UCSD-AML1 (cell line): ENCODE data around the gene ADARB2.

Source experiments
- DNase-seq: peaks from one replicate; lab custom pipeline; 2025; ENCODE audit not compliant: unreplicated experiment; lab: John Stamatoyannopoulos, UW

Gene ADARB2

DNA sequence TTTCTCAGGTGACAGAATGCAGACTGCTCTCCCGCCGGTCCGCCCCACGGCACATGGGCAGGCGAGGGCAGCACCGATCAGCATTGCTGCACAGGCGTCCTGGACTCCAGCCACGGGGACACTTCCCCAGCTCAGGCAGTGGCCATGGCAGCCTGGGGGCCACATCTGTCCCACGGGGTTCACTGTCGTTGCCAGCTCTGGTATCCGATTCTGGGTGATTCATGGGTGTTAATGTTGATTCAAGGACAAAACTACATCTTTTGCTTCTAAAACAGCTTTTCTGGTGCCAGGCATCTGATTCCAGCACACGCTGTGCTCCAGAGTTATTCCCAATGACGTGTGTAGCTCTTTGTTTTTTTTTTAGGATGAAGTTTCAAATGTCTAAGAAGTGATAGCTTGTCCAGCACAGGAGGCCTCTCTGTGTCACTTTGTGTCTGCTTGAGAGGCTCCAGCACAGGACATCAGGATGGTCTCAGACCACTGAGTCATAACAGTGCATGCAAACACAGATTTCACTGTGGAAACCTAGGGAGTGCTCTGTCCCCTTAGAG is 463.1 kb downstream of the ADARB2 start:
- DNase-seq, result no peak

DNA sequence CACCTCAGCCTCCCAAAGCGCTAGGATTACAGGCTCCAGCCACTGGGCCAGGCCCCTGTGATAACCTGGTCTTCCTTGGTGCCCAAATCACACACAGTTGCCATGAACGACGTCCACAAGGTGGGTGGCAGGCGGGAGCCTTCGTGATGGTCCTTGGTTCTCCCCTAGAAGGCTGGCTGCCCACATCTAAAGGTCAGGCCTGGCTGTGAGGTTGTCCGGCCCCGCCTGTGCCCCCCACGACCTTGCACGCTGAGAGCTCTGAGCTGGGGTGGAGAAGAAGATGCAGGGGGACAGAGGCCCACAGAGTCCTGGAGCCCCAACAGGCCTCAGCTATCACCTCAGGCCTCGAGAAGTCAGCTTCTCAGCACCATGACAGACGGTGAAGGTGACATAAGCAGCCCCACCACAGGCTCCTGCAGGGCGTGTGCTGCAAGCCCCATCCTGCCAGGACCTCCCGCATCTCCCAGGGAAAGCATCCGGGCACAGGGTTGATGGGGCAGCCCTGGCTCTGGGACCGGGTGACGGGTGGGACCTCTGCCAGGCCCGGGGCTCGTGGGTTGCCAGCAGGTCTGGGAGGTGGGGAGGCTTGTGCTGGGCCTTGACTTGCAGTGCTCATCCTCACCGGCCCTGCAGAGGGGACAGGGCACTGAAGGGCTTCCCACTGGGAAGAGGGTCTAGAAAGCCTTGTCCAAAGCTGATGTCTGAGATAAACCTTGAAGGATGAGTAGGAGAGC is 463.8 kb downstream of the ADARB2 start:
- DNase-seq, result no peak

DNA sequence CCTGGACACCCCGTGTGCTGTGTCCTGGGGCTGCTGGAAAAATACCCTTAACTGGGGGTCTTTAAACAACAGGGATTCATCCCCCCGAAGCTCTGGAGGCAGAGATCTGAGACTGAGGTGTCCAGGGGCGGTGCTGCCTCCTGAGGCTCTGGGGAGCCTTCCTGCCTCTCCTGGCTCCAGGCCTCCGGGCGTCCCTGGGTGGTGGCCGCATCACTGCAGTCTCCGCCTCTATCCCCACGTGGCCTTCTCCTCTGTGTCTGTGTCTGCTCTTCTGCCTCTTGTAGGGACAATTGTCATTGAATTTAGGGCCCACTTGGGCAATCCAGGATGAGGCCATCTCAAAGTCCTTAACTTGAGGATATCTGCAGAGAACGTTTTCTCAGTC is 464.6 kb downstream of the ADARB2 start:
- no peak for DNase-seq

DNA sequence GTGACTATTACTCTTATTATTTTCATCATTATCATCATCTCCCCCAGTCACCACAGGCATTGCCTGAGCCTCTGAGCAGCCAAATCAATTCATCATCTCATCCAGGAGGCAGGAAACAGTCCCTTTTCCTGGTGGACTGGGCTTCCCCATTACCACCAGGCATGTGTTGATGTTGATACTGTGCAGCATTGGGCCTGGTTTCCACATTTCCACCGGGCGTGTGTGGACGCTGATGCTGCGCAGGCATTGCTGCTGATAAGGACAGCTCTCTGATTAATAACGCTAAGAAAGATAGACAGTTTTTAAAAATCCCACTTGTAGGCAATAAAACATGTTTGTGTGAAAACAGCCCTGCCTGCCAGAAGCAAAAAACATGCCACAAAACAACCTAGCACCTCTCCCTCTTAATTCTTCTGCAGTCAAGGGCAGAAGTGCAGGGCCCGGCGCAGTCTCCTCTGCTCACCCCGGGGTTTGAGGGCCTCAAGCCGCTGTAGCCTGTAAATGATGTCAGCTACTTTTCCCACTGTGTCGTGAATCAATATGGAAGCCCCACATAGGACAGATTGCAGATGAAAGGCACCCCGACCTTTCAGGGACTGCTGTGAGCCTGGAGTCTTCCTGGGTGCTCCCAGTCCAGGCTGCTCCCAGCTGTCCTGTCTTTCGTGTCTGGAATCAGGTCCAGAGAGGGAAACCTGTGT is 465.1 kb downstream of the ADARB2 start:
- peak; percentile 41 for DNase-seq

DNA sequence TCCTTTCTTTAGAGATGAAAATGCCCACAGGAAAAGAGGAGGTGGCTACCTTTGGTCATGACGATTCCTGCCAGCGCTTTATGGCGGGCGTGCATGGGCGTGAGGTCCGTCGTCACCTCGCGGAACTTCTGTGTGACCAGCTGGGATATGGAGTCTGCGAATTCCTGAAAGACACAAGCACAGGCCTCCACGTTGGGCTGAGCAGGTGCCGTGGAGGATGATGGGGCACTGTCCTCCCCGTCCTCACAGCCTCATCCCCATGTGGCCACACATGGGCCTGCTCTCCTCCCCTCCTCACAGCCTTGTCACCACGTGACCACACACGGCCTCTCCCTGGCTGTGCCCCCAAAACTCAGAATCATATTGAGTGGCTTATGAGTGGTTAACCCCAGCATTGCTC is 466.4 kb downstream of the ADARB2 start:
- no peak for DNase-seq

DNA sequence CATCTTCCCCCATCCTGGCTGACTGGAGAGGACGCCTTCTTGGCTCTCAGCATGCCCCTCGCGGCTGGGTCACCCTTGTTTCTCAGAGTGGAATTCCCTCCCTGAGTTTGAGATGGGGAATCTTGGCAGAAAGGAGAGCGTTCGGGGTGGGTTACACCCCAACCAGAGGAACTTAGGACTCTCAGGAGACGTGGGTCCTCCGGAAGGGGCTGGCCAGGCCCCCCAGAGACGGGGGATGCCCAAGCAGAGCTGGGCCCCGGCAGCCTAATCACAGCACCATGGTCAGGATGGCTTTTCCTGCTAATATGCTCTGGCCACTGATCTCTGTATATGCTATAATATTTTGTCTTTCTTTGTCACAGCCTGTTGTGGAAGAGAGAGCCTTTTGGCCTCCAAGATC is 466.8 kb downstream of the ADARB2 start:
- no peak for DNase-seq

DNA sequence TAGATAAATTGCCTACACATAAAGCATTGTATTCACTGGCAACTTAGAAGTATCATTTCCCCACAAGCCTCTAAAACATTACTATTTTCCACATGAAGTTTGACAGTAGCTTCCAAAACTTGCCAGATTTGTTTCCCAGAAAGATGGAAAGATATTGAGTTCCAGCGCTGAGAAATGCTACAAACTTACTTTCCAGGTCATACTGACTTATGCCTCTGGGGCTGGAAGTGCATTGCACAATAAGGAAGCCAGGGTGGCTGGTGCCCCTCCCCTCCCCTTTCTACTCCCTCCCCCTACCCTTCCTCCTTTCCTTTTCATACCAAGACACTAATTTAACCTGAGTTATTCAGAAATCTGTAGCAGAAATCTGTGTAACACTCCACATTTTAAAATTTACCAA is 468.5 kb downstream of the ADARB2 start:
- DNase-seq, result peak; percentile 42

DNA sequence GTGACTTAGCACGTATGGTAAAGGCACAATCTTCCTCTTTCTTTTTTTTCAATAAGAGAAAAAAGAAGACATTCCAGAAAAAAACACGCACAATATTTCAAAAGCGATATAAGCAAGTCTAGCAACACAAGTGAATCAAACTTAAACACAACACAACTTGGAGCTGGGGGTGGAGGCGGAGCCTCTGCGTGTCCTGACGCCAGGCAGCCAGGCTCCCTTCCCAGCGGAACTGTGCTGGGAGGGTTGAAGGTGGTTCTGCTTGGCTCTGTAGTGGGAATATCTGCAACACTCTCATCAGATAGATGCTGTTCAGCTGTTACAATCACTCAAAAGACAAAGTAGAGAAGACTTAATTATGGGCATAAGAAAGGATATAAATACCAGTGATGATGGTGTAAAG is 469.8 kb downstream of the ADARB2 start:
- DNase-seq, result no peak

DNA sequence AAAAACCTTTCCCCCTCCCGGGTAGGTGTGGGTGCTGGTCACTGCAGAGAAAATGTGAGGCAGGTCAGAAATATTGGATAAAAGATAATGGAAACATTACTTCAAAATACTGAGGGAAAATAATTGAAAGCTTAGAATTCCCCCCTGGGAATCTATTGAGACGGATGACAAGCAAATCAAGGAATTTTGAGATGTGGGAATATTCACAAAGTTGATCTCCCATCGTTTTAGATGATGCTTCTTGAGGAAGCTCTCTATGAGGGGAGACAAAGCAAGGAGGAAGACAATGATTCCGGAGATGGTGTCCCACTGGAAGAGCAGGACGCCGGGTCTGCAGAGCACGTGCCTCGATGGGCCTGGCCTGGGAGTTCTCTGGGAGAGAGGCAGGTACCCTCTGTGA is 470.2 kb downstream of the ADARB2 start:
- DNase-seq, result no peak

DNA sequence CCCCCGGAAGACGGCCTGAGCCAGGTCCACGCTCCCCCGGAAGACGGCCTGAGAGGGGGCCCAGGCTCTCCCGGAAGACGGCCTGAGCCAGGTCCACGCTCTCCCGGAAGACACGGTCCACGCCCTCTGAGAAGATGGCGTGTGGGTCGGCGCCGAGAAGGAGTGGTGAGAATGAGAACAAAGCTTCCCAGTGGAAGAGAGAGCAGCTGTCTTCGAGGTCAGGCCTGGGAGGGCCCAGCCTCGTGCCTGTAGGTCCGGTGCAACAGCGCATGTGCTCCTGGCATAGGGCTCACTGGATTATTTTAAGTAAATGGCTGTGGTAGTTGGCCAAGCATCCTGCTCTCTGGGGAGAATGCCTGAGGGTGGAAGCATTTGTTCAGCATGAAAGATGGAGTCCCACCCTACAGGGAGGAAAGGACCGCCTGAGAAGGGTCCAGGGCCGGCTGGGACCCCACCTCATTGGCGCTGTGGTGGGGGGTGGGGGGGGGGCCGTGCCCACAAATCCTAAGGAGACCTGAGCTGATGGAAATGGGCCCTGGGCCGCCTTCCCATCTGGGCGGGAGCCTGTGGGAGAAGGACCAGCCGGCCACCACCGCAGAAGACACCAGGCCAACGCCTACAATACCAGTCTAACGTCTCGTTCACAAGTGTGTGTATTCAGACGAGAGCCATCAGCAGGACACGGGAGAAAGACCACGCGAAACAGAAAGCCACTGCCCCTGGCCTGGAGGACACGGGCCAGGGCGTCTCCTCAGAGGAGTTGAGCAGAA is 471.1 kb downstream of the ADARB2 start:
- no peak for DNase-seq

DNA sequence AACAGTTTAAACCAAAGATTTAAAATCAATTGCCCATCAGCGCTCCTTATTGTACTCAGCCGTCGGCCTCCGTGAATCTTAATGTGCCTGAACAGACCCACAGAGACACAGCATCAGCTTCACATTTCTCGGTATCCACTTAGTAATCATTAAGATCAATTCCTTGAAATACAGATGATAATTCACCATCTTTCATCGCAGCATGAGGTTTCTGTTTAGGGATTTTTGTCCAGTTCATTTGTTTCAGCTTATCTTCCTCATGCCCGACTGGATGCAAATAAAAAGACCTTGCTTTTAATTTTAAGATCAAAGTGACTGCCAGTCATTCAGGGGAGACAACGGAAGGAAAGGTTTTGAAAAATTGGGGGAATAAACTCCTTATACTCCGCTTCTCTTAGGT is 473.3 kb downstream of the ADARB2 start:
- no peak for DNase-seq

DNA sequence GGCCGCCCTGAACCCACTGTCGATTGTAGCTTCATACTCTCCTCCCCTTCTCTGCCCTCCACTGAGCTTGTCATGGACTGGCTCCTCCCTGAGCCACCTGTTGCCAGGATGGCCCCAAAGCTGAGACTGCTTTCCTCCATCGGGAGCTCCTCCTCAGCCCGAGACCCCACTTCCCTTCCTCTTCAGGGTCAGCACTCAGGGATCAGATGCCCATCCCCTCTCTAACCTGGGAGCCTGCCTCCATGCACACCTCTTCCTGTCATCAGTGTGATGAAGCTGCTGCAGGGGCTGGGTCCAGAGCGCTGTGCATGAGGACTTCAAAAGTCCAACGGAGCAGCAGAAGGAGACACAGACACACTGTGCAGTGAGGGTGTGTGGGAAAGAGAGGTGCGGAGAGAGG is 480.1 kb downstream of the ADARB2 start:
- DNase-seq, result no peak

DNA sequence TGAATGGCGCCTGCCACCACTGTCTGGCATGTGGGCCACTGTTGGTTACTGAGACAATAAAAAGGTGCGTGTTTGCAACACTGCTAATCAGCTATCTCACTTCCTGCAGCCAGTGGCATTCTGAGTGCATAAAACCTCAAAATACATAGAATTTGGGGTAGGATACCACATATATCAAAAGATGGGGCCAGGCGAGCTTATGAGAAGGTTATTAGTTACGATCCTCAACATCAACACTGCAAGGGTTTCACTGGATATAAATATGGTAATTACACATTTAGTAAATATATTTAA is 480.9 kb downstream of the ADARB2 start:
- no peak for DNase-seq

DNA sequence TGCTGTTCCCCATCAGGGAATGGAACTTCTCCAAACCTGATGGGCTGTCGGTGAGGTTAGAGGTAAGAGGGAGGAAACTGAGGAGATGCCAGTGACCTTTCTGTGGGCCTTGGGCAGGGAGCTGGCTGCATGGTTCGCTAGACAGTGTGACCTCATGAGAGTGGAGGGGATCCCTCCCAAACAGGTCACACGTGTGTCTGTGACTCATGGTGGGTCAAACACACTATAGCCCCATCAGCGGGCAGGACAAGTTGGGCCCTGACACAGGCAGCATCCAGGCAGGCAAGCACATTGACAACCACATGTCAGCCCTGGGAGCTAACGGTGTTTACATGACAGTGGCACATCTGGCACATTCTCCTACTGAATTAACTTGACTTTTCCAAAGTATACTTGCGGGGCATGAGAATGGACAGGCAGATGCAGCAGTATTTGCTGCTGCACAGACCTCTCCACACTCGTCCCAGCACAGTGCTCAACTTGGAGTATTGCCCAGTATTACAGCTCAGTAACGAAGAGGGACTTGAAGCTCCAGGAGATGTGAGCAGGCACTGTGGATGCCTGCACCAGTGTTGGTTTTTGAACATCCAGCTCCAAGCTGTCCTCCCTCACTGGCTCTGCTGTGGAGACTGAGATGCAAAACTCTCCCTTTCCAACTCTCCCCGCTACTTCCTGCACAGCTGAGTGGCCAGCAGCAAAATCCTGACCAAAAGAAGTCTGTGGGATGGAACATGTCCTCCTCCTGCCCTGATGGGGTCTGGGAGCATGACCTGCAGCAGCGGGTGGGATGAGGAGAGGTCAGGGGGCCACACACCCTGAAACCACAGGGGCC is 481.5 kb downstream of the ADARB2 start:
- no peak for DNase-seq

DNA sequence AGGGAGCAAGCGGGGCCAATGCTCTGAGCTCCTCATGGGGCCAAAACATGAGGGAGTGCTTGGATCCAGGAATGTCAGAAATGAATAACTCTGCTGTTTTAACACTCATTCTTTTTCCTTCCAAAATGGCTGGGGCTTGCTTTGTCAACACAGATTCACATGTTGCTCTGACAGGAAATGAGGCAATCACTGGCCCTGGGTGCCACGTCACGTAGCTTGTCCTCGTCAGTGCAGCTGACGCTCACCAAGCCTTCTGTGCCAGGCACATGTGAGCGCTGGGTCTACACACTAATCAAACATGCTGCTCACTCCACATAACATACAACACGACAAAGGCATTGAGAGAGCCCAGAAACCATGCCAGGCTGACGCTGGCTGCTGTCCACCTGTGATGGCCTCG is 482.2 kb downstream of the ADARB2 start:
- no peak for DNase-seq

DNA sequence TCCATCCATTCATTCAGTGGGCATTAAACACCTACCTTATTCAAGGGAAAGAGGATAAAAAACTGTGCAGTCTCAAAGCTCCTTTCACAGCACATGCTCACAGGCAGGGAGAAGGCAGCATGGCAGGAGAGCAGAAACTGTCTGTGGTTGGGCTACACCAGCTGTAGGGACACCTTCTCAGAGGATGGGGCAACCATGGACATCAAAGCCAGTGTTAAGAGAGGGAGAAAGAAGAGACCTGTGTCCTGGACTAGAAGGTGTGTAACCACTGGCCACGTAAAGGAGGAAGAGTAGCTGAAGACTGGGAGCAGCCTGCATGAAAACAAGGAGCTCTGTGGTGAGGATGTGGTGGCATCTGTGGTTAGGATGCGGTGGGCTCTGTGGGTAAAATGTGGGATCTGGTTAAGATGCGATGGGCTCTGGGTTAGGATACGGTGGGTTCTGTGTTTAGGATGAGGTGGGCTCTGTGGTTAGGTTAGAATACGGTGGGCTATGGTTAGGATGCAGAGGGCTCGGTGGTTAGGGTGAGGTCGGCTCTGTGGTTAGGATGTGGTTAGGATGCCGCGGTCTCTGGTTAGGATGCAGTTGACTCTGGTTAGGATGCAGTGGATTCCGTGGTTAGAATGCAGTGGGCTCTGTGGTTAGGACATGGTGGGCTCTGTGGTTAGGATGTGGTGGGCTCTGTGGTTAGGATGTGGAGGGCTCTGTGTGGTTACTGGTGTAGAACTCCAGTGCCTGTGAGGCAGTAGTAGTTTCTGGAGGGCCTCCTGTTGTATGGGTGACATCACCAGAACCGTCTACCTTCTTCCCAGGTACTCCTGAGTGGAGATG is 483.6 kb downstream of the ADARB2 start:
- DNase-seq, result peak; percentile 70

DNA sequence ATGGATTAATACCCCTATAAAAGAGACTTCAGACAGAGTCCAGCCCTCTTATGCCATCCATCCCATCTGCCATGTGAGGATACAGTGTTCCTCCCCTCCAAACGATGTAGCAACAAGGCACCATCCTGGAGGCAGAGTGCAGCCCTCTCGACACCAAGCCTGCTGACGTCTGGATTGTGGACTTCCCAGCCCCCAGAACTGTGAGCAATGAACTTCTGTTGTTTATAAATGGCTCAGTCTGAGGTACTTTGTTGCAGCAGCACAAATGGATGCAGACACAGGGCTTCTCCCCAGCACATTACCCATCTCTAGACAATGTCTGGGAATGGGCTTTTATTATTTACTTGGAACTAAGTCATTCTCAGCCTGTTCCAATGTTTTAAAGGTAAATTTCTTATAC is 485.6 kb downstream of the ADARB2 start:
- DNase-seq, result no peak

DNA sequence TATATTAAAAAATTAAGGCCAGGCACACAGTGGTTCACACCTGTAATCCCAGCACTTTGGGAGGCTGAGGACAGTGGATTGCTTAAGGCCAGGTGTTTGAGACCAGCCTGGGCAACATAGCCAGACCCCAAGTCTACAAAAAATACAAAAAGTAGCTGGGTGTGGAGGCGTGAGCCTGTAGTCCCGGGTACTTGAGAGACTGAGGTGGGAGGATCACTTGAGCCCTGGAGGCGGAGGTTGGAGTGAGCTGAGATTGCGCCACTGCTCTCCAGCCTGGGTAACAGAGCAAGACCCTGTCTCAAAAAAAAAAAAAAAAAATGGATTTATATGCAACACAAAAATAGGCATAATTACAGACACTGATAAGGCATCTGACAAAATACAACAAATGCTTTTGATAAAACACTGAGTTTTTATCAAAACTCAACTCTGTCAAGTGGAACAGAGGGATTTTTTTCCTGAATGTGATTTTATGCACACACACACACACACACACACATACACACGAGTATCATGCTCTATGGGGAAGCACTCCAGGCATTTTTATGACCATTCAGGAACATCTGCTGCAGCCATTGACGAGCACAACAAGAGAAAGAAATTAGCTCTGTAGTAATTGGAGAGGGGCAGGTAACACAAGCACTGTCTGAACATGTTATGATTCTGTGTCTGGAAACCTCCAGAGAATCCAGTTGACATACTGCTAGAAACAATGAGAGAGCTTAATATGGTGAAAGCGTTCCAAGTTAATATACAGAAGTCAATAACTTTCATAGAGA is 488.0 kb downstream of the ADARB2 start:
- no peak for DNase-seq

DNA sequence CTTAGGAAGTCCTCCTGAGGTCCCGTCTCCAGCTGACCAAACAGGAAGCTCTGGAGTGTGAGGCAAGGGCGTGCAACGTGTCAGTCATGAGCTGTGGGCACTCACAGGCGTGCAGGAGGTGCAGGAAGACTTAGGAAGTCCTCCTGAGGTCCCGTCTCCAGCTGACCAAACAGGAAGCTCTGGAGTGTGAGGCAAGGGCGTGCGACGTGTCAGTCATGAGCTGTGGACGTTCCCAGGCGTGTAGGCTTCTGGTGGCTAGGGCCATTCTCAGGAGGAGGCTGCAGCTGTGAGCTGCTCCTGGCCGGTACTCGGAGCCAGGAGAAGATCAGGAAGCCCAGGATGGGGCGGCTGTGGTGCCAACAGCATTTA is 489.1 kb downstream of the ADARB2 start:
- DNase-seq, result peak; percentile 86
